Measurements from ENCODE around the gene LZTFL1. TPM values are rescaled to one million over a fixed set of nuclear protein-coding genes. Genes with fewer than 3 reads are reported as not detected.

Gene LZTFL1
- total and polyA plus RNA-seq, 12 donors: 2.6 to 12.2 (median 7.6) TPM

DNA sequence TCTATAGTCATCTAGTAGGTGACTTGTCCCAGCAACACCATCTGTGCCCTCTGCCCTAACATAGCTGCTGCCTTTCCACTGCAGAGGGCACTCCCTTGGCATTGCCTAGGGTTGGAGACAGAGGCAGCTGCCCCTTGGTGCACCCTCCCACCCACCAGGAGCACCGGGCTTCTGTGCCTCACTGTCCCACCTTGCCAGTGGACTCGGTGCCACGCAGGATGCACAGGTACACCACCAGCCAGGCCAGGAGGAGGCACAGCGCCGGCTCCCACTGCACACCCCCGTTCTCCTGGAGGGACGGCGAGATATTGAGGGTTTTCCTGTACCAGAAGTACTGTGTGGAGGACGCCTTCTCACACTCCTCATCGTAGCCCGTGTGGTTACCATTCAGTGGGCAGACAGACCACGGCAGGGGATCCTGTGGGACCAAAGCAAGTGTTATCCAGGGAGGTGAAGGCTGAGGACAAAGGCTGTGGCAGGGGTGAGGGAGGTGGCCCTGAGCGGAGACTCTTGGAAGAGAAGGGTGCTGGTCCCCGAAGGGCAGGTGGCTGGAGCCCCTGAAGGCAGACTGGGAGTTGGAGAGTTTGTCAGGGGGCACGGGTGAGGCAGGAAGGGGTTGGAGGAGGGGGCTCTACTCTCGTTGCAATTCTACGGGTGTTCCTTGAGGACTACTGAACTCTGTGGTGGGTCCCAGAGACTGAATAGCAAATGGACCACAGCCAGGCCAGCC lies 66.2 kb downstream of the LZTFL1 start:
- WGBS, 2 donors: 87 to 89% methylated on average over 17 of the region's 17 CpGs
- Histone ChIP-seq H3K4me1 (peaks cover 0 to 7% (median 0%) of the 10 kb centered on the region in 9 donors), H3K4me3 (no peak overlapping the region), H3K9me3 (no peaks in the 10 kb centered on the region), H3K27me3 (peaks cover 0 to 3% (median 0%) of the 10 kb centered on the region in 7 donors), H3K27ac (no peak overlapping the region), H3K36me3 (no peaks in the 10 kb centered on the region)
- TF ChIP-seq, protein P1, sequence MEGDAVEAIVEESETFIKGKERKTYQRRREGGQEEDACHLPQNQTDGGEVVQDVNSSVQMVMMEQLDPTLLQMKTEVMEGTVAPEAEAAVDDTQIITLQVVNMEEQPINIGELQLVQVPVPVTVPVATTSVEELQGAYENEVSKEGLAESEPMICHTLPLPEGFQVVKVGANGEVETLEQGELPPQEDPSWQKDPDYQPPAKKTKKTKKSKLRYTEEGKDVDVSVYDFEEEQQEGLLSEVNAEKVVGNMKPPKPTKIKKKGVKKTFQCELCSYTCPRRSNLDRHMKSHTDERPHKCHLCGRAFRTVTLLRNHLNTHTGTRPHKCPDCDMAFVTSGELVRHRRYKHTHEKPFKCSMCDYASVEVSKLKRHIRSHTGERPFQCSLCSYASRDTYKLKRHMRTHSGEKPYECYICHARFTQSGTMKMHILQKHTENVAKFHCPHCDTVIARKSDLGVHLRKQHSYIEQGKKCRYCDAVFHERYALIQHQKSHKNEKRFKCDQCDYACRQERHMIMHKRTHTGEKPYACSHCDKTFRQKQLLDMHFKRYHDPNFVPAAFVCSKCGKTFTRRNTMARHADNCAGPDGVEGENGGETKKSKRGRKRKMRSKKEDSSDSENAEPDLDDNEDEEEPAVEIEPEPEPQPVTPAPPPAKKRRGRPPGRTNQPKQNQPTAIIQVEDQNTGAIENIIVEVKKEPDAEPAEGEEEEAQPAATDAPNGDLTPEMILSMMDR (IDR thresholded peaks at IDR 0.05): no peak
- intact Hi-C loops (cut with DNase I): no loop called here
- DNase-seq: no peak
- peak in 1 of 8 donors; percentile 19 for ATAC-seq

DNA sequence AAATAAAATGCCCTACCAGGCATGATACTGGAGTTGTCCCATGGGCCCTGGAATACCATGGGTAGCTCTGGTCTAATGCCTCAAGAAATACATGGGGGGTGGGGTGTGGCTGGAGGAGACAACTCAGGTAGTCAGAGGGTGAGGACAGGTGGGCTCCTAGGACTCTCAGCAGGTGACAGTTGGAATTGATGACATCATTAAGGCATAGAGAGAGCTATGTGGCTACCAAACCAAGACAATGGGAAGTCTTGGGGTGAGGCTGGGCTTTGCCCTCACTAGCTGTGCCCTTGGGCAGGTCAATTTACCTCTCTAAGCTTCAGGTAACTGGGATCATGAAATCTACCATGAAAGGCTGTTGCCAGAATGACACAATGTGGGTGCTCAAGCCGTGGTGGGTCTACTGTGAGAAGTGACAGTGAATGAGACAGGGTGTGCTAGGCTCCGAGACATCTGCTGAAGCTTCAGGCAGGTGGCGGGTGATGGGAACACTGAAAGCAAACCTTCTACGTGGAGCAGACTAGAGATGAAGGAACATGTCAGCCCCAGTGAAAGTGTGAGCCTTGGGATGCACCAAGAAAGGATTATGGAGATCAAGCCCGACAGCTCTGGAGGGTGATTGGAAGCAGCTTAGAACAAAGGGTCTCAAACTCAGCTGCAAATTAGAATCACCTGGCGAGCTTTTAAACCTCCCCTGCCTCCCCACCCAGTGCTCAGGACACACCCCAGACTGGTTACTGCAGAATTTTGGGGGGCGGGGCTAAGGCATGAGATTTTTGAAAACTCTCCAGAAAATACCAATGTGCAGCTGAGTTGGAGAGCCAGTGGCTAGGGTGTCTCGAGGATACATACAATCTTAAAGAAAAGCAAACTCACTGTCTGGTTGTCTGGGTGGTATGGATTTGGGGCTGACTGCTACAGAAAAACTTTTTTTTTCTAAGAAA lies 67.1 kb downstream of the LZTFL1 start:
- intact Hi-C loops (cut with DNase I): no loop called here
- ATAC-seq (no peak), DNase-seq (no peak)
- no peak overlapping the region for H3K4me3 ChIP-seq
- peaks cover 0 to 7% (median 0%) of the 10 kb centered on the region in 9 donors for H3K4me1 ChIP-seq
- H3K27me3 ChIP-seq: peaks cover 0 to 5% (median 0%) of the 10 kb centered on the region in 7 donors
- 80 to 81% methylated on average over 8 of the region's 8 CpGs for WGBS, 2 donors
- H3K36me3 ChIP-seq: no peaks in the 10 kb centered on the region
- TF ChIP-seq, protein P1 (IDR thresholded peaks at IDR 0.05): no peak
- H3K27ac ChIP-seq: no peak overlapping the region
- no peaks in the 10 kb centered on the region for H3K9me3 ChIP-seq

DNA sequence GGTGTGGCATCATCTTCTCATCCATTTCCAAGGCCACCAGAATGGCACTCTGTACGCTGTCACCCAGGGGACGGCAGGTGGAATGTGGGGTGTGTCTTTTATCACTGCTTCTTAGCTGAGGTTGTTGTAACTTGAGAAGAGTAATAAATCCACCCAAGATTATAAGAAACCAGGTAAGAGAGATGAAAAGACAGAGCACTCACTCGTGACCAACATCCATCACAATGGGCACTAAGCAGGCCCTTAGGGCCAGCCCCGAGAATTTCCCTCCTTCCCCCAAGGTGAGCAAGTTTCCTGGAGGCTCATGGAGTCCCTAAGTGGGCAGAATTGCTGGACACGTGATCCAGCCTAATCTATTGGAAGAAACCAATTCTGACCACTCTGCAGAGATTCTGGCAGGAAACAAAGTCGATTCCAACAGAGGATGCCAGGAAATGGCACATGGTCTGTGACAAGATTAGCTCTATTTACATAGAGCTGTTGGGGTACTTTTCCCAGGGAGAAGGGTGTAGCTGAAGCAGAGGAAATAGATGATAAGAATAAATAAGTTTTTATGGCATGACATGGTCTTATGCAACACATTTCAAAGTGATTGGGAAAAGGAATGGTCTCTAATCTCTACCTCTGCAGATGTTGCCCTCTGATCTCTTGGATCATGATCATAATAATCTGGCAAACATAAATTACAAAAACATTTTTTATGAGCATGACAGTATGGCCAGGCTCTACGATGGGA lies 68.0 kb downstream of the LZTFL1 start:
- no peaks in the 10 kb centered on the region for H3K9me3 ChIP-seq
- no peak overlapping the region for H3K4me3 ChIP-seq
- WGBS, 2 donors: 53 to 56% methylated on average over 7 of the region's 7 CpGs
- intact Hi-C loops (cut with DNase I): no loop called here
- H3K27me3 ChIP-seq: peaks cover 0 to 8% (median 0%) of the 10 kb centered on the region in 7 donors
- no peaks in the 10 kb centered on the region for H3K36me3 ChIP-seq
- no peak for ATAC-seq
- TF ChIP-seq, protein P1 (IDR thresholded peaks at IDR 0.05): no peak
- DNase-seq: no peak
- H3K4me1 ChIP-seq: peaks cover 0 to 7% (median 0%) of the 10 kb centered on the region in 9 donors
- H3K27ac ChIP-seq: no peak overlapping the region

Other genes with a start within 250 kb of the LZTFL1 start
- 10 to 100 TPM; 24.1 to 47.6 (median 35.5) TPM for gene LIMD1, start 247.4 kb downstream of the LZTFL1 start, total RNA-seq
- gene LIMD1, start 247.4 kb downstream of the LZTFL1 start, polyA plus RNA-seq: 10 to 100 TPM in 1 of 2 donors, 1 to 10 TPM in 1; 6.1 to 21.7 TPM
- 10 to 100 TPM; 22.2 to 28.7 (median 23.6) TPM for gene SACM1L, start 152.7 kb downstream of the LZTFL1 start, total RNA-seq
- gene SACM1L, start 152.7 kb downstream of the LZTFL1 start, polyA plus RNA-seq: 10 to 100 TPM; 15.4 to 27.5 TPM
- under 1 TPM in 1 of 10 donors, not detected in 9; 0.09 TPM for gene SLC6A20, start 45.6 kb downstream of the LZTFL1 start, total RNA-seq
- under 1 TPM in 1 of 2 donors, not detected in 1; 0.06 TPM for gene SLC6A20, start 45.6 kb downstream of the LZTFL1 start, polyA plus RNA-seq
- not detected for gene CCR9, start 44.4 kb upstream of the LZTFL1 start, total RNA-seq
- not detected for gene CCR9, start 44.4 kb upstream of the LZTFL1 start, polyA plus RNA-seq
- gene CXCR6, start 101.3 kb upstream of the LZTFL1 start, total RNA-seq: 1 to 10 TPM in 1 of 10 donors, under 1 TPM in 5, not detected in 4; 0.17 to 1.2 (median 0.39) TPM
- gene CXCR6, start 101.3 kb upstream of the LZTFL1 start, polyA plus RNA-seq: under 1 TPM; 0.22 to 0.36 TPM
- 100 to 1,000 TPM in 8 of 10 donors, 10 to 100 TPM in 2; 82.3 to 216 (median 156) TPM for gene FYCO1, start 153.7 kb upstream of the LZTFL1 start, total RNA-seq
- 10 to 100 TPM in 1 of 2 donors, 1 to 10 TPM in 1; 8.8 to 59.6 TPM for gene FYCO1, start 153.7 kb upstream of the LZTFL1 start, polyA plus RNA-seq
- under 1 TPM in 4 of 10 donors, not detected in 6; 0.05 to 0.72 (median 0.09) TPM for gene XCR1, start 185.4 kb upstream of the LZTFL1 start, total RNA-seq
- gene XCR1, start 185.4 kb upstream of the LZTFL1 start, polyA plus RNA-seq: under 1 TPM in 1 of 2 donors, not detected in 1; 0.01 TPM

All from heart right ventricle (tissue), 16 donors.